PFSK-1 (cell line): ENCODE results near the gene AMDHD2. TPM values are rescaled to one million over a fixed set of nuclear protein-coding genes. Genes with fewer than 3 reads are reported as not detected.

Experiments
- FOXP2 ChIP-seq: optimal IDR thresholded peaks from 2 replicates; pipeline ENCODE3; 2011; ENCODE audit warnings: borderline replicate concordance, control low read depth, inconsistent platforms; ENCODE audit not compliant: insufficient read depth; ENCODE audit errors: extremely low read length, extremely low read depth
- POLR2AphosphoS5 ChIP-seq: IDR thresholded peaks from 2 replicates; pipeline ENCODE4 v1.6.1; 2012; ENCODE audit warnings: low read depth, mild to moderate bottlenecking, control low read depth, low read length, moderate library complexity
- REST ChIP-seq, 2 experiments: IDR thresholded peaks; 2 replicates each; pipeline versions ENCODE4 v1.6.1 to v1.8.0; 2011 to 2012; ENCODE audit warnings: low read depth in 2 of 2, low read length in 2 of 2, control low read depth in 1 of 2, inconsistent platforms in 1 of 2, mild to moderate bottlenecking in 1 of 2, moderate library complexity in 1 of 2; ENCODE audit not compliant: insufficient read depth in 1 of 2
- SIN3A ChIP-seq: IDR thresholded peaks from 2 replicates; pipeline ENCODE4 v1.6.1; 2012; ENCODE audit warnings: mild to moderate bottlenecking, low read length, moderate library complexity, borderline replicate concordance; ENCODE audit not compliant: insufficient read depth
- TAF1 ChIP-seq: IDR thresholded peaks from 2 replicates; pipeline ENCODE4 v1.6.1; 2012; ENCODE audit warnings: low read length, control low read depth, borderline replicate concordance; ENCODE audit not compliant: insufficient read depth
- polyA plus RNA-seq: library from polyadenylated mRNA; unstranded; fragments of >200 nt; gene quantifications from one replicate; pipeline ENCODE4 v1.2.1, GENCODE V29; 2012; ENCODE audit warnings: low read depth, missing spikeins; ENCODE audit not compliant: insufficient read length

The AMDHD2 gene
- polyA plus RNA-seq, result 86.8 TPM

- TF ChIP-seq FOXP2 (peak; percentile 96), SIN3A (peak; percentile 98; the same call in 1 of the 2 replicates), POLR2AphosphoS5 (peak; percentile 73), REST (IDR thresholded peaks at IDR 0.05; ENCODE audit: insufficient read depth in 1 of 2, low read depth in 2 of 2, low read length in 2 of 2) (no peak; a peak in 1 of 4 replicates), TAF1 (peak; percentile 45; the same call in 1 of the 2 replicates)
Measured at GRCh38 chr16:2520097-2520783, at the start of gene AMDHD2. Gene AMDHD2, plus strand, starts transcription at chr16:2520371. Its CDS starts 88 bp downstream, at chr16:2520459.

DNA sequence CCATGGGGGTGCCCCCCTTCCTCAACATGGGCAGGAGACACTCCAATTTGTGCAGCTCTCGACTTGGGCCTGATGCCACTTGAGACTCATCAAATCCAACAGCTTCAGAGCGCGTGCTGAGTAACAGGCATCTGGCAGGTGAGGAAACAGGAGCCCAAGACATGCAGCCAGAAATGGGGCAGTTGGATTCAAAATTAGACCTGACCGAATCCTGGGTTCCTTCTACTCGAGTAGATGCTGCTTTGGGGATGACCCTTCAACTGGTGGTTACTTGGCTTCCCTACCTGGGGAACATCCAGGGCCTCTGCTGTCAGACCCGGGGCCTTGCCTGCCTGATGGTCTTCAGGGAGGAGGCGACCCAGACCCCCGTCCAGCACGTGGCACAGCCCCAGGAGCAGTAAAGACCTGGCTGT is 49.6 kb upstream of the AMDHD2 start:
- TF ChIP-seq REST (IDR thresholded peaks at IDR 0.05; ENCODE audit: insufficient read depth in 1 of 2, low read depth in 2 of 2, low read length in 2 of 2) (no peak), SIN3A (no peak), POLR2AphosphoS5 (no peak), FOXP2 (no peak)

DNA sequence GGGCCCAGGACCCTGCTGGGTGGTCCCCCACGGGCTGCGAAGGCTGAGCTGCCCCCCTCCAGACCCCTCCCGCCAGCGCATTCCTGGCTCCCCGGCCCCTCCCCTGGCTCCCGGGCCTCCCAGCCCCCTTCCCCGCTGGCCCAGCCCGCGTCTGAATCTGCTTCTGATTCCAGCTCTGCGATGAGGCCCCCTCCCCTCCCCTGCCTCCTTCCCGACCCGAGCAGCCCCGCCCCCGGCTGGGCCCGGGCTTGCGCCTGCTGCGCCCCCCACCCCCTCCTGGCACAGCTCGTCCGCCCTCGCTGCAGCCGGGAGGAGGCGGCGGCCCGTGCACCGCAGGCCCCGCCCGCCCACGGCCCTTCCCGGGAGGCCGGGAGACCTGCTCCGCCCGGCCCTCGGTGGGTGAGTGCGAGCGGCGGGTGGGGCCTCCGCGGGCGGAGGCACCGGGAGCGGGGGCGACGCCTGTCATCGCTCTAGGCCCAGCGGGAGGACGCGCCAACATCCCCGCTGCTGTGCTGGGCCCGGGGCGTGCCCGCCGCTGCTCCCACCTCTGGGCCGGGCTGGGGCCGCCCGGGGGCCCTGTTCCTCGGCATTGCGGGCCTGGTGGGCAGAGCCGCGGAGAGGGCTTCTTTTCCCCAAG is 49.0 kb upstream of the AMDHD2 start, which contains the start of gene NTN3:
Gene NTN3 (plus strand): TSS at position 282 of the 637 bp plus-strand sequence. CDS start 405 bp downstream, outside the sequence.
- TF ChIP-seq SIN3A (no peak), REST (IDR thresholded peaks at IDR 0.05; ENCODE audit: insufficient read depth in 1 of 2, low read depth in 2 of 2, low read length in 2 of 2) (no peak)

DNA sequence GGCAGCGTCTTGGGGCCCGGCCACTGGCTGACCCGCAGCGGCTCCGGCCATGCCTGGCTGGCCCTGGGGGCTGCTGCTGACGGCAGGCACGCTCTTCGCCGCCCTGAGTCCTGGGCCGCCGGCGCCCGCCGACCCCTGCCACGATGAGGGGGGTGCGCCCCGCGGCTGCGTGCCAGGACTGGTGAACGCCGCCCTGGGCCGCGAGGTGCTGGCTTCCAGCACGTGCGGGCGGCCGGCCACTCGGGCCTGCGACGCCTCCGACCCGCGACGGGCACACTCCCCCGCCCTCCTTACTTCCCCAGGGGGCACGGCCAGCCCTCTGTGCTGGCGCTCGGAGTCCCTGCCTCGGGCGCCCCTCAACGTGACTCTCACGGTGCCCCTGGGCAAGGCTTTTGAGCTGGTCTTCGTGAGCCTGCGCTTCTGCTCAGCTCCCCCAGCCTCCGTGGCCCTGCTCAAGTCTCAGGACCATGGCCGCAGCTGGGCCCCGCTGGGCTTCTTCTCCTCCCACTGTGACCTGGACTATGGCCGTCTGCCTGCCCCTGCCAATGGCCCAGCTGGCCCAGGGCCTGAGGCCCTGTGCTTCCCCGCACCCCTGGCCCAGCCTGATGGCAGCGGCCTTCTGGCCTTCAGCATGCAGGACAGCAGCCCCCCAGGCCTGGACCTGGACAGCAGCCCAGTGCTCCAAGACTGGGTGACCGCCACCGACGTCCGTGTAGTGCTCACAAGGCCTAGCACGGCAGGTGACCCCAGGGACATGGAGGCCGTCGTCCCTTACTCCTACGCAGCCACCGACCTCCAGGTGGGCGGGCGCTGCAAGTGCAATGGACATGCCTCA is 48.3 kb upstream of the AMDHD2 start:
- no peak for TF ChIP-seq REST (IDR thresholded peaks at IDR 0.05; ENCODE audit: insufficient read depth in 1 of 2, low read depth in 2 of 2, low read length in 2 of 2)
- no peak for TF ChIP-seq FOXP2
- TF ChIP-seq POLR2AphosphoS5, result no peak
- TF ChIP-seq TAF1, result no peak
- TF ChIP-seq SIN3A, result no peak
